ENCODE data around the gene FKBP14. TPM values are rescaled to one million over a fixed set of nuclear protein-coding genes. Genes with fewer than 3 reads are reported as not detected.
A peak's percentile ranks its signal among the peaks of the same experiment; 100 is the strongest.

FKBP14 gene
- total RNA-seq, 1 experiment from 2014 or later: 29.8 TPM

GRCh38 chr7:30070052-30070451 lies 43.5 kb upstream of the FKBP14 start:
- Histone ChIP-seq H3K4me1 (replicated peaks; ENCODE audit: insufficient read depth) (peaks cover 17% of the 10 kb centered on the region), H3F3A (ENCODE audit: insufficient read depth, low read depth) (peaks cover 12% of the 10 kb centered on the region; the same call in 1 of the 2 replicates), H3K4me2 (no peak overlapping the region), H3K27me3 (ENCODE audit: insufficient read depth, low read depth) (no peaks in the 10 kb centered on the region), H3K4me3 (no peak overlapping the region), H4K20me1 (ENCODE audit: insufficient read depth) (no peaks in the 10 kb centered on the region), H3K27ac (no peak overlapping the region), H3K9me3 (ENCODE audit: insufficient read depth, low read depth) (no peaks in the 10 kb centered on the region), H3K9me2 (ENCODE audit: insufficient read depth) (no peaks in the 10 kb centered on the region), H2AFZ (no peak overlapping the region), H3K36me3 (ENCODE audit: low read depth) (no peaks in the 10 kb centered on the region), H3K79me2 (ENCODE audit: low read depth) (no peaks in the 10 kb centered on the region)
- ChIA-PET POLR2A (ENCODE audit: unreplicated experiment) (interaction anchor here (0.6 kb wide), 1 partner anchor 477 kb away, joined by 3 read pairs; no protein-coding TSS in a partner anchor), CTCF (interaction anchor here (0.6 kb wide), 1 partner anchor 982 kb away, joined by 3 read pairs; no protein-coding TSS in a partner anchor)
- no peak for TF ChIP-seq CTCF (conservative IDR thresholded peaks at IDR 0.05)
- no peak for TF ChIP-seq EZH2 (IDR thresholded peaks at IDR 0.05; ENCODE audit: low read depth)
- intact Hi-C loops (cut with micrococcal nuclease; ENCODE audit: unreplicated experiment): no loop called here
- BruUV-seq (replicated peaks): no TSS peak
- DNase-seq: no peak

GRCh38 chr7:30069096-30069867 lies 42.8 kb upstream of the FKBP14 start:
- intact Hi-C loops (cut with micrococcal nuclease; ENCODE audit: unreplicated experiment): loop anchor here (10.0 kb wide), 1 partner anchor 216 kb away; the partner anchor contains the start of gene ZNRF2
- no TSS peak for BruUV-seq (replicated peaks)
- DNase-seq: no peak
- ChIA-PET POLR2A (ENCODE audit: unreplicated experiment) (interaction anchor here (0.6 kb wide), 1 partner anchor 476 kb away, joined by 3 read pairs; no protein-coding TSS in a partner anchor), CTCF (no interaction called here)
- H3K27ac ChIP-seq: no peak overlapping the region
- no peaks in the 10 kb centered on the region for H3K9me3 ChIP-seq (ENCODE audit: insufficient read depth, low read depth)
- no peak overlapping the region for H2AFZ ChIP-seq
- no peaks in the 10 kb centered on the region for H3K36me3 ChIP-seq (ENCODE audit: low read depth)
- TF ChIP-seq CTCF (conservative IDR thresholded peaks at IDR 0.05) (no peak), EZH2 (IDR thresholded peaks at IDR 0.05; ENCODE audit: low read depth) (no peak)
- H3K79me2 ChIP-seq (ENCODE audit: low read depth): no peaks in the 10 kb centered on the region
- no peaks in the 10 kb centered on the region for H3K27me3 ChIP-seq (ENCODE audit: insufficient read depth, low read depth)
- H3F3A ChIP-seq (ENCODE audit: insufficient read depth, low read depth): peaks cover 11% of the 10 kb centered on the region; the same call in 1 of the 2 replicates
- H3K4me1 ChIP-seq (replicated peaks; ENCODE audit: insufficient read depth): peaks cover 17% of the 10 kb centered on the region
- H3K4me2 ChIP-seq: no peak overlapping the region
- no peaks in the 10 kb centered on the region for H4K20me1 ChIP-seq (ENCODE audit: insufficient read depth)
- no peak overlapping the region for H3K4me3 ChIP-seq
- H3K9me2 ChIP-seq (ENCODE audit: insufficient read depth): no peaks in the 10 kb centered on the region

GRCh38 chr7:30068117-30068516 lies 41.6 kb upstream of the FKBP14 start:
- peak overlapping the region; percentile 23 for H3K27ac ChIP-seq
- intact Hi-C loops (cut with micrococcal nuclease; ENCODE audit: unreplicated experiment): loop anchor here (10.0 kb wide), 1 partner anchor 217 kb away; the partner anchor contains the start of gene ZNRF2
- no peak overlapping the region for H3K4me3 ChIP-seq
- H3K79me2 ChIP-seq (ENCODE audit: low read depth): no peaks in the 10 kb centered on the region
- H3K36me3 ChIP-seq (ENCODE audit: low read depth): no peaks in the 10 kb centered on the region
- no peaks in the 10 kb centered on the region for H3K27me3 ChIP-seq (ENCODE audit: insufficient read depth, low read depth)
- CTCF ChIA-PET: no interaction called here
- no peak for TF ChIP-seq EZH2 (IDR thresholded peaks at IDR 0.05; ENCODE audit: low read depth)
- TF ChIP-seq CTCF (conservative IDR thresholded peaks at IDR 0.05): no peak
- no peak overlapping the region; the same call in 1 of the 2 replicates for H3K4me2 ChIP-seq
- H2AFZ ChIP-seq: no peak overlapping the region
- no peaks in the 10 kb centered on the region for H4K20me1 ChIP-seq (ENCODE audit: insufficient read depth)
- H3K9me2 ChIP-seq (ENCODE audit: insufficient read depth): no peaks in the 10 kb centered on the region
- no peaks in the 10 kb centered on the region for H3K9me3 ChIP-seq (ENCODE audit: insufficient read depth, low read depth)
- no TSS peak for BruUV-seq (replicated peaks)
- H3F3A ChIP-seq (ENCODE audit: insufficient read depth, low read depth): peaks cover 6% of the 10 kb centered on the region; the same call in 1 of the 2 replicates
- POLR2A ChIA-PET (ENCODE audit: unreplicated experiment): interaction anchor here (0.8 kb wide), 1 partner anchor 519 kb away, joined by 7 read pairs; no protein-coding TSS in a partner anchor
- DNase-seq: peak in 1 of 2 experiments; percentile 90
- peaks cover 17% of the 10 kb centered on the region for H3K4me1 ChIP-seq (replicated peaks; ENCODE audit: insufficient read depth)
